ACHN (cell line): ENCODE measurements around the gene RALB.
"Not testable (repeated sequence)": the region's sequence is repeated elsewhere in the genome, so short reads cannot be mapped to it uniquely, and the experiment has no call there.

Experiments used
- DNase-seq: peaks from one replicate; pipeline ENCODE4 v3.0.0-alpha.2; 2015
- in situ Hi-C: cut with HindIII; loops from 2 replicates; pipeline ENCODE4 v1.10.0; 2017; ENCODE audit warnings: low sequenced_read_pairs, low pct_ligation_motif_present, low pct_unique_long_range_greater_than_20kb

RALB gene

DNA sequence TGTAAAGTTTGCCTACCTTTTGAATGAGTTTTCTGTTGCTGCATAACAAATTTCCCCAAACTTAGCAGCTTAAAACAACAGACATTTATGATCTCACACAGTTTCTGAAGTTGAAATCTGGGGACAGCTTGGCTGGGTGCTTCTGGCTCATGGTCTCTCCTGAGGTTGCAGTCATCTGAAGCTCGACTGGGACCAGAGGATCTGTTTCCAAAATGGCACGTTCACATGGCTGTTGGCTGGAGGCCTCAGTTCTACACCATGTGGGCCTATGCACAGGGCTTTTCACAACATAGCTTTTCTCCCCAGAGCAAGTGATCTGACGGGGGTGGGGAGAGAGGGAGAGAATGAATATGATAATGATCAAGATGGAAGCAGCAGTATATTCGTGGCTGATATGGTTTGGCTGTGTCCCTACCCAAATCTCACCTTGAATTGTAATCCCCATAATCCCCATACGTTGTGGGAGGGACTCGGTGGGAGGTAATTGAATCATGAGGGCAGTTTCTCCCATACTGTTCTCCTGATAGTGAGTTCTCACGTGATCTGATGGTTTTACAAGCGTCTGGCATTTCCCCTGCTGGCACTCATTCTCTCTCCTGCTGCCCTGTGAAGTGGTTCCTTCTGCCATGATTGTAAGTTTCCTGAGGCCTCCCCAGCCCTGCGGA is 3.5 kb downstream of the RALB start:
- in situ Hi-C loops: no loop called here
- DNase-seq: no peak

DNA sequence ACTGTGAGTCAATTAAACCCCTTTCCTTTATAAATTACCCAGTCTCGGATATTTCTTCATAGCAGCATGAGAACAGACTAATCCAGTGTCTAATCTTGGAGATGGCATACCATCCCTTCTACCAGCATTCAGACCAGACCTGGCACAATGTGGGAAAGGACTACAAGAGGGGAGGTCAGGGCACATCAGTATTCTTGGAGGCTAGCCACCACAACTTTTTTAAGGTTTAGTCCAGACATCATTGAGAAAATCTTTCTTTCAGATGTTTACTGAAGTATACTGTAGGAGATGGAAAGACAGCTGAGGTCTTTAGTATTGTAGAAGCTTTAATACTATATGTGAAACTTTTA is 4.0 kb downstream of the RALB start:
- no peak for DNase-seq
- in situ Hi-C loops: no loop called here

DNA sequence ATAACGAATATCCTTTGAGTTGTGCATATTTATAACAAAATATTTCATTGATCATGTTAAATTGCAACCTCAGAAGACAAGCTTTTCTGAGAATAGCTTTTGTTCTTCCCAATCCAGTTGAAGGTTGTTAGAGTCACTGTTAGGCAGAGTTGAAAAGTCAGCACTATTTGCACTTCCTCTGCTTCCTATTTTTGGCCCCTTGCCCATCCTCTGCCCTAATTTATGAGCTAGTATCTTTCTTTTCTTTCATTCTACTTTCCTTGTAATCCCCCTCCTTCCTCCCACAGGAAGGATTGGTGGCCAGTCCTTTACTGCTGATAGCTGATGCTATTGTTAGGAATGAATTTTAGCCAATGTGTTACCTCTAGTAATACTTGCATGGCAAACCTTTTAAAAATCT is 4.9 kb downstream of the RALB start:
- DNase-seq: no peak
- in situ Hi-C loops: no loop called here

DNA sequence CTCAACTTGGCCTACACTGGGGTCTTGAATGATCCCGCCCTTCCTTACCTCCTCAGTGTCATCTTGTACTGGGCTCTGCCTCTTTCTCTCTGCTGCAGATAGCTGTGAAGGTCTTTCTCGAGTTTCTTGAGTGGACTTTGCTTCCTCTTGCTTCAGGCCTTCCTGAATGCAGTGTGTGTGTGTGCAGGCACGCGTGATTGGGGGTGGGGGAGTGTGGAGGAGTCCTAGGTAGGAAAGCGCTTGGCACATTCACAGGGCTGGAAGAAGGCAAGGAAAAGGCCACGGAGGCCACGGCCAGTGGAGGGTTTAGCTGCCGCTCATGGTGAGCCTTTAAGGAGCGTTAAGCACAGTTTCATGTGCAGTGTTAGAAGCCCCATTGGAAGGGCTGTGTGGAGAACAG is 5.5 kb downstream of the RALB start:
- in situ Hi-C loops: no loop called here

DNA sequence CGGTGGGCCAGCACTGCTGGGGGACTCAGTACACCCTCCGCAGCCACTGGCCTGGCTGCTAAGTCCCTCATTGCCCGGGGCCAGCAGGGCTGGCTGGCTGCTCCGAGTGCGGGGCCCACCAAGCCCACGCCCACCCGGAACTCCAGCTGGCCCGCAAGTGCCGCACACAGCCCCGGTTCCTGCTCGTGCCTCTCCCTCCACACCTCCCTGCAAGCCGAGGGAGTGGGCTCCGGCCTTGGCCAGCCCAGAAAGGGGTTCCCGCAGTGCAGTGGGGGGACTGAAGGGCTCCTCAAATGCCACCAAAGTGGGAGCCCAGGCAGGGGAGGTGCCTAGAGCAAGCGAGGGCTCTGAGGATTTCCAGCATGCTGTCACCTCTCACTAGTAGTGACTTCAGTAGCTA is 7.3 kb downstream of the RALB start:
- in situ Hi-C loops, DNase-seq: not testable (repeated sequence)

More for the DNA sequence above, 5.5 kb downstream of the RALB start:
- DNase-seq: no peak

DNA sequence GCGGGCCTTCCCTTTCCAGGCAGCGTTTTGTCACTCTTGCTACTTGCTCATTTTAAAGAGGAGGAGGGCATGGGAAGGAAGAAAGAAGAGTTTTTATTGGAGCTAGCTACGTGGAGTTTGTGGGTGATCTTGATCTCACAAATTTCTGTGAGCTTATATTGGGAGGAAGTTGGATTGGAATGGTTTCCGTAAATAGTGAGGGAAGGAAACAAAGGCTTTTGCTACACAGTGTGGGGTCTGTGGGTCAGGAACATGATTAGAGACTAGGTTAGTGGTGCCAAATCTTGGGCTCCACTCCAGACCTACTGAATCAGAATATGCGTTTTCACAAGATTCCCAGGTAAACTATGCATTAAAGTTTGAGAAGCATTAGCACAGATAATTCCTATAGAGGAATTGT is 8.1 kb downstream of the RALB start:
- in situ Hi-C loops: no loop called here
- DNase-seq: no peak

DNA sequence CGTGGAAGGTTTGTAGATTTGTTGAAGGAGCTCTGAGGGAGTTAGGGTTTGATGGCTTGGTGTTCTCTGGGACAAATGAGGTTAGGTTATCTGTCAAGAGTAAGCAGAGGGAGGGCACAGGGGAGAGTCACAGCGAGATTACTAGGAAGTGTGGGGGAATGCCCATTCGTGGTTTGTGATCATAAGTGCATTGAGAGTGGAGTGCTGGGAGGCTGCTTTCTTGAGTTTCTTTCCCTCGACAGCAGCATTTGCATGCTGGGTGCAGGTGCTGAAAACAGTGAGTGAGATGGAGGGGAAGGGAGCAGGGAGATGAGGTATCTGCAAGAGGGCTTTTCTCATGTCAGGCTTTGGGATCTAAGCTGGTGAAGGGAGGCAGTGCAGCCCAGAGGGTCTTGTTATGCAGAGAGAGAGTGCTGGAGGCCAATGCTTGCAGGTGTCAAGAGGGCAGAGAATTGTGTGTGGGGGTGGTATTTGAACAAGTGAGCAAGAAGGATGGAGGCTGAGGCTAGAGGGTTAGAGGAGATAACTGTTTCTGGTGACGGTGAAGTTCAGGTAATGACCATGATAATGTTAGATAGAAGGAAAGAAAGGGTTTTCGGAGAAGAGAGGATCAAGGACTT is 8.8 kb downstream of the RALB start:
- DNase-seq: no peak
- in situ Hi-C loops: no loop called here

DNA sequence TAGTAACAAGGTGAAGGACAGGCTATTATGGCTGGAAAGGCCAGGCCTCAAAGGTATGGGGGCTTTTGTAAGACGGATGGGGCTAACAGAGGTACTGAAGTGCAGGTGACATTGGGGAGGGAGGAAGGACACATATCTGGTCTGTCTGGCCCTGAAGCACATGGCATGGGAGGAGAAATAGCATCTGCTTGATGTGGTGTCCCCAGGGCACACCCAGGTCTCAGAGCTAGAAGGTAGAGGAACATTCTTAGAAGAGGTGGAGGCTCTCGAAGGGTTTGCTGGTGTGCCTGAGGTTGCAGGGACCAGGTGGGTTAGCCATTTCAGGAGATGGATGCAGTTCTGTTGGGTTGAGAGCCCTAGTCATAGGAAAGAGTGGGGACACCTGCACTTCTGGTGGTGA is 9.5 kb downstream of the RALB start:
- DNase-seq: no peak
- in situ Hi-C loops: no loop called here

DNA sequence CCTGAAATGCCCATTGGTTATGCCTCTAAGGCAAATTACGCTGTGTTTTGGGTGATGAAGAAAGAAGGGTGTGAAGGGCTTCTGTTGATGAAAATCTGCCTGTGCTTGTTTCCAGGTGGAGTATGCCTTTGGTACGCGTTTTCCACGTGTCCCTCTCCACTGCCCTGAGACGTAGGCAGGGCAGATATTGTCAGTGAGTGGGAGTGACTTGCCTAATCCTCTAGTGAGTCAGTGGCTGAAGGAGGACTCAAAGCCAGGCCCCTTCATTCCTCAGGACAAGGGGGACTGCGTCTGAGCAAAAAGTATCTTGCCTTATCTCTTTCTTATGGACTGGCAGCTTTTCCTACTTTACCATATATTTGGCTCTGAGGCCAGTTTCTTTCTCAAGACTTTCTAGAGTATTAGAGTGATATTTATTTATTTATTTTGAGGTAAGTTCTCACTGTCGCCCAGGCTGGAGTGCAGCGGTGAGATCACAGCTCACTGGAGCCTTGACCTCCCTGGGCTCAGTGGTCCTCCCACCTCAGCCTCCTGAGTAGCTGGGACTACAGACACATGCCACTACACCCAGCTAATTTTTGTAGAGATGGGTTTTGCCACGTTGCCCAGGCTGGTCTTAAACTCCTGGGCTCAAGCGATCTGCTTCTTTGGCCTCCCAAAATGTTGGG is 10.2 kb downstream of the RALB start:
- DNase-seq: no peak

DNA sequence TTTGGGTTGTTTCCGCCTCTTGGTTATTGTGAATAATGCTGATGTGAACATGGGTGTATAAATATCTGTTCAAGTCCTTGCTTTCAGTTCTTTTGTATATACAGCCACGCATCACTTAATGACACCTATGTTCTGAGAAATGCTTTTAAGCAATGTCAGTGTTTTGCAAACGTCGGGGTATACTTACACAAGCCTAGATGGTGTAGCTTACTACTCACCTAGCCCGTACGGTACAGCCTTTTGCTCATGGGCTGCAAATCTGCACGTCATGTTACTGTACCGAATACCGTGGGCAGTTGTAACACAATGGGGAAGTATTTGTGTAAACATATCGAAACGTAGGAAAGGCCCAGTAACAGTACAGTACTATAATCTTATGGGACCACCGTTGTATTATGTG is 12.4 kb downstream of the RALB start:
- in situ Hi-C loops: no loop called here
- DNase-seq: no peak

More for the DNA sequence above, 10.2 kb downstream of the RALB start:
- in situ Hi-C loops: no loop called here

DNA sequence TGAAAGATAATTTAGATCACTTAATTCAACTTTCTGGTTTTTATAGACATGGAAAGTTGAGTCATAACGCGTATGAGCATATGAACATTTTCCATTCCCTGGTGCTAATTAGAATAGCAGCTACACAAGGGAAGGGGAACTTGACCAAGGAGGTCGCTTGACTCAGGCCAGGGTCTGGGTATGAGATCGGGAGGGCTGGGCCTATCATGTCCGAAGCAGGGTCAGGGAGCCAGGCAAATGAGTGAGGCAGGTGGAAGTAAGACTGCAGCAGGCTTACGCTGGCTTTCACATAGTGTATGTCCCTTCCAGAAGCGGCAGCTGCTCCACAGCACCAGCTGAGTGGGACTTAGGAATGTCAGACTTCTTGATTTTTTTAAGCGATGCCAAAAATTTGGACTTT is 14.7 kb downstream of the RALB start:
- in situ Hi-C loops: no loop called here
- DNase-seq: no peak

DNA sequence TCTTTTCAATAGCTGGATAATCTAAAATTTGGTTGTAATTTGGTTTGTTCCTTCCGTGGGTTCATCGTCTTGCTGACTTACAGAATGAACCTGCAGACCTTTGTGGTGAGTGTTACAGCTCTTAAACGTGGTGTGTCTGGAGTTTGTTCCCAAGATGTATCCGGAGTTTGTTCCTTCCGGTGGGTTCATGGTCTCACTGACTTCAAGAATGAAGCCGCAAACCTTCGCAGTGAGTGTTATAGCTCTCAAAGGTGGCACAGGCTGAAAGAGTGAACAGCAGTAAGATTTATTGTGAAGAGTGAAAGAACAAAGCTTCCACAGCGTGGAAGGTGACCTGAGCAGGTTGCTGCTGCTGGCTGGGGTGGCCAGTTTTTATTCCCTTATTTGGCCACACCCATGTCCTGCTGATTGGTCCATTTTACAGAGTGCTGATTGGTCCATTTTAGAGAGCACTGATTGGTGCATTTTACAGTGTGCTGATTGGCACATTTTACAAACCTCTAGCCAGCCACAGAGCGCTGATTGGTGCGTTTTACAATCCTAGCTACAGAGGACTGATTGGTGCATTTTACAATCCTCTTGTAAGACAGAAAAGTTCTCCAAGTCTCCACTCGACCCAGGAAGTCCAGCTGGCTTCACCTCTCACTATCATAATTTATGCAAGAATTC is 16.6 kb downstream of the RALB start:
- no peak for DNase-seq
- in situ Hi-C loops: no loop called here

DNA sequence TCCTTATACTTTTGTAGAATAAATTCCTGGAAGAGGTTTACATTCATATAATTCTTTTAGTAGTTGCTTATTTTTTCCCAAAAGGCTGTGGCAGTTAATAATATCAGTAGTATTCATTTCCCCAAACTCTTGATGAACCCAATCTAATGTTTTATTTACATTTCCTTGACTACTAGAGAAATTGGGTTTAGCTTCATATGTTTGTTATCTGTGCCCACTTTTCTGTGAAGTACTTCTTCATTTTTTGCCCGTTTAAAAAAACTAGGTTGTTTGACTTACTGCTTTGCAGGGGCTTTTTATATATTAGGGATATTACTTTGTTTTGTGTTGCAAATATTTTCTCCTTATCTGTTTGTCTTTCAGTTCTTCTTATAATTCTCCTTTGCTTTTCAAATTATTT is 17.2 kb downstream of the RALB start:
- no peak for DNase-seq
- in situ Hi-C loops: no loop called here

DNA sequence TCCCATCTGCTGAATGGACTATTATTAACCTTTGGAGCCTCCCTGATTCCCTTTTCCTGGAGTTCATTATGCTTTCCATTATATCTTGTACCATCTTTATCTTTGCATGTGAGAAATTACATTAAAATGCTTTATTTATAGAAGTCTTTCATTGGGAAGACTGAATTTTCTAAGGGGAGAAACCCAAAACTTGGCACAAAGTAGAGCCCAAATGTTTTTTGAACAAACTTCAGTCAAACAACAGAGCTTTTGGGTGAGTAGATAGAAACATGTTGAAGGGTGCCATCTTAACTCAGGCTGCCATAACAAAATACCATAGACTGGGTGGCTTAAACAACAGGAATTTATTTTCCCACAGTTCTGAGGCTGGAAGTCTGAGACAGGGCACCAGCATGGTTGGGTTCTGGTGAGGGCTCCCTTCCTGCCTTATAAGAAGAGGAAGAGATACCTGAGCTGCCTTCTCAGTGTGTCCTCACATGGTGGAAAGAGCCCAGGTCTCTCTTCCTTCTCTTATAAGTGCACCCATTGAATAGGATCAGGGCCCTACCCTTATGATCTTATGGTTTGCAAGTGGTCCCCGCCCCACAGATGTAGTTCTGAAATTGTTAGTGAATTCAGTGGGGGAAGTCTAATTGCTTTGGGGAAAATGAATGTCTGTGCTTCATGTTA is 19.2 kb downstream of the RALB start:
- in situ Hi-C loops: no loop called here
- DNase-seq: no peak

DNA sequence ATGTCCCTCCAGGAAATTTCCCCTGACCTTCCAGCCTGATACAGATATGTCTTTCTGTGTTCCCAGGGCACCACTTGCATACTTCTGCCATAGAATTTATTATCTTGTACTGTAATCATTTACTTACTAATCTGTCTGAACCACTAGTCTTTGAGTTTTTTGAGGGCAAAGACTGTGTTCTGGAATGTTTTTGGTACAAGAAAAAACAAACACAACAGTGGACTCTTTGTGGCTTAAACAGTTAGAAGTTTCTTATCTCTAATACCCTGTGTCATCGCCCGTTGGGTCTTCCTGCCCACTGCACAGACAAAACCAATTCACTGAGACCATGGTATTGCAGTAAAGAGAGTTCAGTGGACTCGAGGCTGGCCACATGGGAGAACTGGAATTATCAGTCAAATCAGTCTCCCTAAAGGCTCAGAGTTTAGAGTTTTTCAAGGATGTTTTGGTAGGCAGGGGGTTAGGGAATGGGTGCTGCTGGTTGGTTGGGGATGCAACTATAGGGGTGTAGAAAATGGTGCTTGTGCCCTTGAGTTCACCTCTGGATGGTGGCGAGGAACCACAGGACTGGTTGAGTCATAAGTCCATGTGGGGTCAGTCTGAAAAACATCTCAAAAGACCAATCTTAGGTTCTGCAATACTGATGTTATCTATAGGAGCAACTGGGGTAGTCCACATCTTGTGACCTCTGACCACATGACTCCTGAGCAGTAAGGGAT is 20.3 kb downstream of the RALB start:
- in situ Hi-C loops: no loop called here
- no peak for DNase-seq

DNA sequence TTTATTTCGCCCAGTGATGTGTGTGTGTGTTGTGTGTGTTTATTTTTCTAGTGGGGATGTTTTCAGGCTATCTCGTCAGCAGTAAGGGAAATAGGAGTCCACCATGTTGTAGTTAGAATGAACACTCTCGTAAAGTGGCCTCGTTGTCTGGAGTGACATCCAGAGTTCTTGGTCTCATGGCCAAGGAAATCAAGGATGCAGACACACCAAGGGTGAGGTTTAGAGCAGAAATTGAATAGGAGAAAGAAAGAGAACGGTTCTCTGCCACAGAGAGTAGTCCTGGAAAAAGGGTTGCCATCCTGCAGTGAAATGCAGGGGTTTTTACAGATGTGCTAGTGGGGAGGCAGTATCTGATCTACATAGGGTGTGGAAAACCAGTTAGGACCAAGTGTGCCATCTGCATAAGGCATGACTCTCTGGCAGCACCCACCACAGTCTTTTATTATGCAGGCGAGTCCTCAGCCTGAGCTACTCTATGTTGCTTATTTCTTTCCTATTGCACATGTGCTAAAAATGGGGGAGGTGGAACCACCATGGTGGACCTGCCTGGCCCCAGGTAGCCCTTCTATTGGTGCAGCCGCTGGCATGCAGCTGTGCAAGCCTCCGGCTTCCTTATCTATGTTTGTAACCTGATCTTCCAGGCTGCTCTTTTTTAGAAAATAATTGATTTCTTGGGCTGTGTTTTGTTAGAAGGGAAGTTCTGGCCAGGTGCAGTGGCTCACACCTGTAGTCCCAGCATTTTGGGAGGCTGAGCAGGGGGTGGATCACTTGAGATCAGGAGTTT is 23.2 kb downstream of the RALB start:
- in situ Hi-C loops: no loop called here
- DNase-seq: no peak

DNA sequence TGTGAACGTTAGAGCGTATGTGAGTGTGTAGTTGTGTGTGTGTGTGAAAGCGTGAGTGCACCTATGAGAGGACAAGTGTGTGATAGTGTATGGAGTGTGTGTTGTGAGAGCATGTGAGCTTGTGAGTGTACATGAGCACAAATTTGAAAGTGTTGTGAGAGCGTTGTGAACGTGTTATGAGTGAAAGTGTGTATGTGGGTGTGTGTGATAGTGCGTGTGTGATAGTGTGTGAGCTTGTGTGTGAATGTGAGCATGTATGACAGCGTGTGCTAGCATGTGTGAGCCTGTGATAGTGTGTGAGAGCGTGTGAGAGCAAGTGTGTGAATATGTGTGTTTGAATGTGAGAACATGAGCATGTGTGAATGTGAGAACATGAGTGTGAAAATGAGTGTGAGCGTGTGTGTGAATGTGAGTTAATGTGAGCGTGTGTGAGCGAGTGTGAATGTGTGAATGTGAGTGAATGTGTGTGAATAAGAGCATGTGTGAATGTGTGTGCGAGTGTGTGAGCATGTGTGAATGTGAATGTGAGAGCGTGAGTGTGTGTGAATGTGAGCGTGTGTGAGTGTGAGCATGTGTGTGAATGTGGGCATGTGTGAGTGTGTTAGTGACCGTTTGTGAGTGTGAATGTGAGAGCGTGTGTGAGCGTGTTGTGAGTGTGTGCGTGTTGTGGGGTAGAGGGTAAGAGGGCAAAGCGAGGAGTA is 25.0 kb downstream of the RALB start:
- in situ Hi-C loops: no loop called here

More for the DNA sequence above, 25.0 kb downstream of the RALB start:
- no peak for DNase-seq
